Gastrocnemius medialis (tissue), 4 donors: ENCODE data around the gene MTCP1.

ENCODE experiments used
- CTCF ChIP-seq, 5 experiments: fragments of 450-650 bp in 3 of 5; fragments of 200-600 bp in 2 of 5; sonication (generic) in 2 of 5; IDR thresholded peaks in 4 of 5; conservative IDR thresholded peaks in 1 of 5; 1 replicate in 4 of 5; 2 replicates in 1 of 5; pipeline ENCODE4 v1.5.1; 2016 to 2019; ENCODE audit warnings: antibody characterized with exemption in 5 of 5, mild to moderate bottlenecking in 3 of 5, moderate library complexity in 3 of 5
- POLR2A ChIP-seq, 2 donors: fragments of 450-650 bp; IDR thresholded peaks; one replicate each; pipeline ENCODE4 v1.6.1; 2017; ENCODE audit warnings: antibody characterized with exemption in 2 of 2, mild to moderate bottlenecking in 2 of 2, moderate library complexity in 2 of 2

GRCh38 chrX:155026420-155026726, 44.6 kb downstream of the MTCP1 start:
- TF ChIP-seq CTCF (IDR thresholded peaks at IDR 0.05 in 4 of 5, conservative IDR thresholded peaks at IDR 0.05 in 1 of 5) (no peak), POLR2A (IDR thresholded peaks at IDR 0.05) (no peak)
